MCF 10A (cell line): Measurements from ENCODE around the gene CLIP1. TPM values are rescaled to one million over a fixed set of nuclear protein-coding genes. Genes with fewer than 3 reads are reported as not detected.

Experiments used
- BruUV-seq: library from RNA; stranded (reverse); fragments of 400-500 nt; replicated peaks from 2 replicates; lab custom pipeline; 2021; lab: Mats Ljungman, UMichigan
- CTCF ChIA-PET: fragments of 300-600 bp; sonication (Branson Sonifier 250); formaldehyde crosslinking; extraction: SDS; loops from one replicate; lab custom pipeline; 2021; ENCODE audit warnings: antibody characterized with exemption, inconsistent platforms; lab: Yijun Ruan, JAX
- POLR2A ChIA-PET: fragments of 300-600, 350-650 bp; sonication (Branson Sonifier 250); formaldehyde crosslinking; extraction: SDS; loops from one replicate; lab custom pipeline; 2020; ENCODE audit warnings: antibody characterized with exemption, inconsistent platforms; lab: Yijun Ruan, JAX
- DNase-seq: peaks from one replicate; pipeline ENCODE4 v3.0.0-alpha.2; 2018; ENCODE audit not compliant: unreplicated experiment
- H3K27ac Mint-ChIP-seq: one replicate; pipeline ENCODE4 v1.8.0; 2022; ENCODE audit warnings: mild to moderate bottlenecking, low read depth, mixed read lengths; ENCODE audit not compliant: unreplicated experiment
- H3K27me3 Mint-ChIP-seq: one replicate; pipeline ENCODE4 v1.8.0; 2022; ENCODE audit warnings: mixed read lengths; ENCODE audit not compliant: insufficient read depth, unreplicated experiment
- H3K36me3 Mint-ChIP-seq: one replicate; pipeline ENCODE4 v1.8.0; 2022; ENCODE audit warnings: mild to moderate bottlenecking, moderate library complexity, mixed read lengths; ENCODE audit not compliant: insufficient read depth, unreplicated experiment
- H3K4me1 Mint-ChIP-seq: one replicate; pipeline ENCODE4 v1.8.0; 2022; ENCODE audit warnings: mixed read lengths; ENCODE audit not compliant: insufficient read depth, unreplicated experiment
- H3K4me3 Mint-ChIP-seq: one replicate; pipeline ENCODE4 v1.8.0; 2022; ENCODE audit warnings: mild to moderate bottlenecking, moderate library complexity, mixed read lengths; ENCODE audit not compliant: unreplicated experiment
- H3K9me3 Mint-ChIP-seq: one replicate; pipeline ENCODE4 v1.8.0; 2022; ENCODE audit warnings: mixed read lengths; ENCODE audit not compliant: unreplicated experiment
- CTCF ChIP-seq: fragments of 200-600 bp; IDR thresholded peaks from one replicate; pipeline ENCODE4 v1.8.0; 2022; ENCODE audit warnings: antibody characterized with exemption, mild to moderate bottlenecking; ENCODE audit not compliant: unreplicated experiment
- intact Hi-C: fragments of 100-400 bp; cut with micrococcal nuclease; formaldehyde crosslinking; loops from 2 replicates; pipeline ENCODE4 v1.14.1; 2022
- total RNA-seq: library from RNA; stranded (reverse); gene quantifications from 2 replicates; pipeline ENCODE4 v1.2.3, GENCODE V29; 2022

CLIP1 gene
- total RNA-seq, 1 experiment from 2014 or later: 92.6 TPM

GRCh38 chr12:122459211-122459610 is 36.7 kb upstream of the CLIP1 start:
- Mint-ChIP-seq H3K27me3 (no peaks in the 10 kb centered on the region), H3K27ac (no peak overlapping the region), H3K4me3 (no peak overlapping the region), H3K9me3 (no peaks in the 10 kb centered on the region), H3K4me1 (peaks cover 5% of the 10 kb centered on the region), H3K36me3 (peaks cover 5% of the 10 kb centered on the region)
- BruUV-seq: no TSS peak
- TF ChIP-seq CTCF: no peak
- ChIA-PET CTCF (interaction anchor here (1.3 kb wide), 1 partner anchor 12 kb away, joined by 3 read pairs; no protein-coding TSS in a partner anchor), POLR2A (interaction anchor here (0.5 to 1.1 kb wide), 2 partner anchors 59 to 141 kb away, joined by 3 to 5 read pairs; no protein-coding TSS in a partner anchor)
- no peak for DNase-seq
- intact Hi-C loops: no loop called here

- H3K4me1 Mint-ChIP-seq: peaks cover 5% of the 10 kb centered on the region
- H3K27me3 Mint-ChIP-seq: no peaks in the 10 kb centered on the region
- no peaks in the 10 kb centered on the region for H3K9me3 Mint-ChIP-seq
- no peak overlapping the region for H3K27ac Mint-ChIP-seq
- CTCF ChIA-PET: interaction anchor here (1.3 kb wide), 1 partner anchor 12 kb away, joined by 3 read pairs; no protein-coding TSS in a partner anchor
- DNase-seq: no peak
- POLR2A ChIA-PET: interaction anchor here (0.5 to 1.7 kb wide), 2 partner anchors 9 to 140 kb away, joined by 4 to 5 read pairs; no protein-coding TSS in a partner anchor
- H3K4me3 Mint-ChIP-seq: no peak overlapping the region
- BruUV-seq: no TSS peak
- intact Hi-C loops: no loop called here
- no peaks in the 10 kb centered on the region for H3K36me3 Mint-ChIP-seq
- TF ChIP-seq CTCF: no peak
Observed at GRCh38 chr12:122458105-122459035, 35.9 kb upstream of the CLIP1 start.

DNA sequence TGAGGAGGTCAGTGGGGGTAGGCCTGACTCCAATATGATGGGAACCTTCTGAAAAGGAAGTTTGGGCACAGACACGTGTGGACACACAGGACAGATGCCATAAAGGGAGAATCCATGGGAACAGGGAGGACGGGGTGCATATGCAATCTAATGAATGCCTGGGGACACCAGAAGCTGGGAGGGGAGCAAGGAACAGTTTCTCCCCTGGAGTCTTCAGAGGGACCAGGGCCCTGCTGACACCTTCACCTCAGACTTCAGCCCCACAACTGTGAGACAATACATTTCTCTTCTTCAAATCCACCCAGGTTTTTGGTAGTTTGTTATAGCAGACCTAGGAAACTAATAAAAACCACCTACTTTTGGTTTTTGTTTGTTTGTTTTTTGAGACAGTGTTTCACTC is 35.2 kb upstream of the CLIP1 start:
- DNase-seq: no peak
- Mint-ChIP-seq H3K9me3 (no peaks in the 10 kb centered on the region), H3K36me3 (no peaks in the 10 kb centered on the region), H3K27me3 (no peaks in the 10 kb centered on the region), H3K4me1 (peaks cover 12% of the 10 kb centered on the region), H3K27ac (no peak overlapping the region), H3K4me3 (no peak overlapping the region)
- ChIA-PET POLR2A (interaction anchor here (1.7 kb wide), 1 partner anchor 8 kb away, joined by 4 read pairs; no protein-coding TSS in a partner anchor), CTCF (interaction anchor here (0.6 kb wide), 1 partner anchor 39 kb away, joined by 3 read pairs; no protein-coding TSS in a partner anchor)
- no peak for TF ChIP-seq CTCF
- intact Hi-C loops: no loop called here
- no TSS peak for BruUV-seq

DNA sequence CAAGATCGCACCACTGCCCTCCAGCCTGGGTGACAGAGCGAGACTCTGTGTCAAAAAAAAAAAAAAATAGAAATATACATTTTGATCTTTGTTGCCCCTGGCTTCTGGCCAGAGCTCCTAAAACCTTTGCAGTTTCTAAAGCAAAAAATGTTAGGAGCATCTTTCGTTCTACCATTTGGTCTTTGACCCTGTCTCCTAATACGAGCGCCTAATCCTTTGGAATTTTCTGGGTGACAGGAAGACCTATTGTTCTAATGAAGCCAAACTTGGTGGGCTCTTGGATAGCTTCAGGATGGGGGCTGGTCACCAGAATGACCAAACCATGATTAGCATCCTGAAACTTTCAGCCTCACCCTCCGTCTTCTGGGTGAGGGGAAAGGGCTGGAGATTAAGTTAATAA is 32.3 kb upstream of the CLIP1 start:
- H3K4me3 Mint-ChIP-seq: no peak overlapping the region
- CTCF ChIA-PET: interaction anchor here (0.7 to 0.9 kb wide), 2 partner anchors 118 to 288 kb away, joined by 3 read pairs; no protein-coding TSS in a partner anchor

More for the DNA sequence above, 32.3 kb upstream of the CLIP1 start:
- Mint-ChIP-seq H3K27ac (no peak overlapping the region), H3K36me3 (no peaks in the 10 kb centered on the region), H3K4me1 (peaks cover 12% of the 10 kb centered on the region), H3K27me3 (no peaks in the 10 kb centered on the region), H3K9me3 (no peaks in the 10 kb centered on the region)
- no peak for DNase-seq
- no peak for TF ChIP-seq CTCF
- POLR2A ChIA-PET: interaction anchor here (1.9 kb wide), 1 partner anchor 9 kb away, joined by 9 read pairs; no protein-coding TSS in a partner anchor
- no TSS peak for BruUV-seq
- intact Hi-C loops: no loop called here
